GM12878 (cell line): Measurements from ENCODE around the gene PLEKHM1. TPM values are rescaled to one million over a fixed set of nuclear protein-coding genes. Genes with fewer than 3 reads are reported as not detected.

ENCODE experiments used
- ATAC-seq: fragments of 200-7000 bp; cut with Tn5 transposase; 3 replicates; pipeline ENCODE4 v1.9.1; 2020; ENCODE audit warnings: mild to moderate bottlenecking, moderate library complexity
- BruUV-seq: library from RNA; stranded (reverse); fragments of 400-500 nt; replicated peaks from 2 replicates; lab custom pipeline; 2021; lab: Mats Ljungman, UMichigan
- CTCF ChIA-PET: fragments of 300-600 bp; sonication (Branson Sonifier 250); formaldehyde crosslinking; extraction: SDS; loops from one replicate; lab custom pipeline; 2021; ENCODE audit warnings: inconsistent platforms; lab: Yijun Ruan, JAX
- POLR2A ChIA-PET: fragments of 350-600 bp; formaldehyde crosslinking; extraction: SDS; loops from one replicate; lab custom pipeline; 2021; ENCODE audit warnings: inconsistent platforms; lab: Charles Lee
- RAD21 ChIA-PET: fragments of 300-600 bp; sonication (Branson Sonifier 250); formaldehyde crosslinking; loops from one replicate; lab custom pipeline; 2023; ENCODE audit warnings: antibody characterized with exemption; ENCODE audit not compliant: unreplicated experiment; lab: Charles Lee
- SMC1A ChIA-PET: fragments of 300-600 bp; sonication (Branson Sonifier 250); formaldehyde crosslinking; loops from one replicate; lab custom pipeline; 2023; ENCODE audit not compliant: unreplicated experiment, uncharacterized antibody; lab: Charles Lee
- DNase-seq: peaks from one replicate; pipeline ENCODE4 v3.0.0-alpha.2; 2011; ENCODE audit warnings: low read depth, low spot score
- FAIRE-seq: peaks from 3 replicates; lab custom pipeline; 2011; peaks lifted over from hg19 to GRCh38; lab: Jason Lieb, UNC
- H2AFZ ChIP-seq: 2 replicates; pipeline ENCODE4 v1.6.0; 2011; ENCODE audit warnings: low read depth, low read length, control low read depth; ENCODE audit not compliant: control insufficient read depth
- H3K27ac ChIP-seq: 2 replicates; pipeline ENCODE4 v1.5.1; 2011; ENCODE audit warnings: control low read depth; ENCODE audit not compliant: control insufficient read depth, insufficient read depth
- H3K27me3 ChIP-seq, 2 experiments: replicated peaks in 1 of 2; 2 replicates each; pipeline versions ENCODE4 v1.6.0 to v1.6.1; 2011; ENCODE audit warnings: low read length in 1 of 2; ENCODE audit not compliant: control insufficient read depth in 2 of 2, insufficient read depth in 2 of 2
- H3K36me3 ChIP-seq, 2 experiments: 2 replicates each; pipeline ENCODE4 v1.5.1; 2011; ENCODE audit warnings: low read length in 1 of 2; ENCODE audit not compliant: control insufficient read depth in 2 of 2, insufficient read depth in 2 of 2
- H3K4me1 ChIP-seq: 2 replicates; pipeline ENCODE4 v1.6.1; 2011; ENCODE audit warnings: mild to moderate bottlenecking, low read length, moderate library complexity, mixed read lengths; ENCODE audit not compliant: control insufficient read depth, insufficient read depth
- H3K4me2 ChIP-seq: 2 replicates; pipeline ENCODE4 v1.6.0; 2011; ENCODE audit warnings: control low read depth; ENCODE audit not compliant: control insufficient read depth, insufficient read depth
- H3K4me3 ChIP-seq: fragments of 200-600 bp; sonication (generic); 2 replicates; pipeline ENCODE4 v1.5.1; 2016
- H3K79me2 ChIP-seq: 2 replicates; pipeline ENCODE4 v1.6.0; 2011; ENCODE audit warnings: low read length; ENCODE audit not compliant: control insufficient read depth, insufficient read depth
- H3K9ac ChIP-seq: 2 replicates; pipeline ENCODE4 v1.8.0; 2011; ENCODE audit warnings: low read length, control low read depth, mixed read lengths; ENCODE audit not compliant: control insufficient read depth, insufficient read depth
- H3K9me3 ChIP-seq: replicated peaks from 3 replicates; pipeline ENCODE4 v1.5.1; 2011; ENCODE audit warnings: mild to moderate bottlenecking, low read length; ENCODE audit not compliant: control insufficient read depth, insufficient read depth
- H4K20me1 ChIP-seq: 2 replicates; pipeline ENCODE4 v1.6.0; 2011; ENCODE audit not compliant: control insufficient read depth, insufficient read depth
- ESRRA ChIP-seq: IDR thresholded peaks from 2 replicates; pipeline ENCODE4 v1.6.1; 2012; ENCODE audit warnings: mild to moderate bottlenecking, low read length, improper control_type of control experiment
- MAX ChIP-seq: IDR thresholded peaks from 2 replicates; pipeline ENCODE4 v1.6.1; 2012; ENCODE audit warnings: low read depth, low read length, improper control_type of control experiment
- NFIC ChIP-seq: IDR thresholded peaks from 2 replicates; pipeline ENCODE4 v1.6.1; 2012; ENCODE audit warnings: low read depth, mild to moderate bottlenecking, inconsistent platforms, low read length, moderate library complexity
- NR2F1 ChIP-seq: fragments of 450-650 bp; conservative IDR thresholded peaks from 2 replicates; pipeline ENCODE4 v1.6.1; 2017; ENCODE audit warnings: mild to moderate bottlenecking
- REST ChIP-seq: IDR thresholded peaks from 2 replicates; pipeline ENCODE4 v1.6.1; 2012; ENCODE audit warnings: mild to moderate bottlenecking, low read depth, low read length
- WRNIP1 ChIP-seq: IDR thresholded peaks from 2 replicates; pipeline ENCODE4 v1.6.1; 2011; ENCODE audit warnings: low read depth, low read length, improper control_type of control experiment, borderline replicate concordance
- ZBTB4 ChIP-seq: fragments of 450-650 bp; formaldehyde crosslinking; IDR thresholded peaks from 2 replicates; pipeline ENCODE4 v1.4.0; 2022; ENCODE audit warnings: mild to moderate bottlenecking, moderate library complexity
- ZBTB40 ChIP-seq: fragments of 450-650 bp; IDR thresholded peaks from 2 replicates; pipeline ENCODE4 v1.6.1; 2016; ENCODE audit warnings: mild to moderate bottlenecking, moderate library complexity, borderline replicate concordance
- WGBS: methylation state at CpG from one replicate; pipeline ENCODE4 v1.1.6; 2016; ENCODE audit warnings: low lambda C conversion rate; ENCODE audit not compliant: insufficient replicate concordance, insufficient coverage; ENCODE audit errors: missing lambda C conversion rate; 5-methylcytosine and 5-hydroxymethylcytosine counted together
- in situ Hi-C: fragments of 300-500 bp; cut with MboI; formaldehyde crosslinking; loops from 9 replicates; pipeline ENCODE4 v1.14.3; 2018; ENCODE audit warnings: mixed read lengths
- intact Hi-C: fragments of 100-400 bp; cut with micrococcal nuclease; formaldehyde crosslinking; loops from one replicate; pipeline ENCODE4 v1.14.2; 2022; ENCODE audit not compliant: unreplicated experiment
- polyA plus RNA-seq, 11 experiments: library from polyadenylated mRNA; depleted of rRNA in 4 of 11; unstranded in 6 of 11; stranded (reverse) in 5 of 11; fragments of >200 nt; fragmentation: Nextera tagmentation in 4 of 11; fragmentation: Illumina TruSeq in 1 of 11; extraction: Ambion mirVana in 4 of 11; extraction: Trizol in 1 of 11; gene quantifications; 1 replicate in 1 of 11; 2 replicates in 10 of 11; pipeline versions ENCODE4 v1.2.1 to v1.2.3, GENCODE V29; 2011 to 2016; ENCODE audit warnings: inconsistent platforms in 2 of 11, missing spikeins in 2 of 11, low read depth in 1 of 11
- total RNA-seq, 4 experiments: library from RNA; depleted of rRNA in 3 of 4; stranded (reverse); fragments of >200 nt in 3 of 4; fragmentation: Illumina TruSeq in 1 of 4; extraction: Trizol in 1 of 4; gene quantifications; 2 replicates each; pipeline versions ENCODE4 v1.2.1 to v1.2.3, GENCODE V29; 2013 to 2021

The PLEKHM1 gene
- total and polyA plus RNA-seq, 10 of the 15 experiments (the other 5 are each of a cell fraction or from before 2014, with no cell fraction given), result 0.21 to 27.8 (median 9.4) TPM

- Histone ChIP-seq H3K27me3 (no peaks in the 10 kb centered on the region), H4K20me1 (no peaks in the 10 kb centered on the region), H3K36me3 (no peaks in the 10 kb centered on the region), H3K4me2 (no peak overlapping the region), H3K79me2 (peaks cover 10% of the 10 kb centered on the region), H3K27ac (no peak overlapping the region), H3K9me3 (no peaks in the 10 kb centered on the region), H2AFZ (no peak overlapping the region), H3K9ac (no peak overlapping the region), H3K4me3 (no peak overlapping the region), H3K4me1 (peaks cover 31% of the 10 kb centered on the region)
- DNase-seq, result no peak
- ATAC-seq, result no peak
- no peak for FAIRE-seq
- CTCF ChIA-PET, result interaction anchor here (1.1 kb wide), 1 partner anchor 10 kb away, joined by 4 read pairs; no protein-coding TSS in a partner anchor
- RAD21 ChIA-PET, result interaction anchor here (1.0 to 3.3 kb wide), 2 partner anchors 13 to 20 kb away, joined by 4 to 24 read pairs; no protein-coding TSS in a partner anchor
- BruUV-seq, result no TSS peak
- SMC1A ChIA-PET, result interaction anchor here (3.2 kb wide), 1 partner anchor 12 kb away, joined by 21 read pairs; no protein-coding TSS in a partner anchor
- POLR2A ChIA-PET, result interaction anchor here (0.6 to 1.8 kb wide), 4 partner anchors 9 to 266 kb away, joined by 3 to 7 read pairs (median 4); no protein-coding TSS in a partner anchor
- intact Hi-C loops (no loop called here), in situ Hi-C loops (loop anchor here (25.0 kb wide), 1 partner anchor 422 kb away; the partner anchor contains the start of gene SPPL2C)
- WGBS, result 78% methylated on average over 10 of the region's 10 CpGs
- TF ChIP-seq NR2F1 (no peak), REST (no peak), ZBTB40 (no peak), ESRRA (no peak), WRNIP1 (no peak), NFIC (no peak), ZBTB4 (CRISPR knock-in tag) (no peak), MAX (no peak)
These were observed 75.3 kb downstream of the PLEKHM1 start for GRCh38 chr17:45414990-45415881.
